ENCODE results near the gene CNRIP1. TPM values are rescaled to one million over a fixed set of nuclear protein-coding genes. Genes with fewer than 3 reads are reported as not detected.

Gene CNRIP1
- total RNA-seq, 1 experiment from 2014 or later, result 1.4 TPM

GRCh38 chr2:68280348-68280747 lies 39.4 kb downstream of the CNRIP1 start (continued):
- TF ChIP-seq PRDM15 (CRISPR knock-in tag; IDR thresholded peaks at IDR 0.05) (no peak), JAZF1 (CRISPR knock-in tag; IDR thresholded peaks at IDR 0.05) (no peak), MAX (CRISPR knock-in tag; IDR thresholded peaks at IDR 0.05) (no peak), E2F4 (CRISPR knock-in tag; IDR thresholded peaks at IDR 0.05; ENCODE audit: borderline replicate concordance, low read depth) (no peak), SMAD3 (CRISPR knock-in tag; IDR thresholded peaks at IDR 0.05; ENCODE audit: borderline replicate concordance) (no peak), HMGA2 (CRISPR knock-in tag; IDR thresholded peaks at IDR 0.05) (no peak), ATF3 (CRISPR knock-in tag; conservative IDR thresholded peaks at IDR 0.05) (no peak), NFATC4 (CRISPR knock-in tag; IDR thresholded peaks at IDR 0.05) (no peak), GABPB1 (CRISPR knock-in tag; IDR thresholded peaks at IDR 0.05) (no peak), ZNF512 (CRISPR knock-in tag; IDR thresholded peaks at IDR 0.05; ENCODE audit: borderline replicate concordance) (no peak)

- Mint-ChIP-seq H3K36me3 (no peaks in the 10 kb centered on the region), H3K27me3 (ENCODE audit: low read depth) (peaks cover 4% of the 10 kb centered on the region), H3K27ac (no peak overlapping the region), H3K4me1 (no peaks in the 10 kb centered on the region), H3K4me3 (no peak overlapping the region), H3K9me3 (no peaks in the 10 kb centered on the region)
- ATAC-seq (no peak), DNase-seq (ENCODE audit: low spot score) (no peak)
- ChIA-PET CTCF (interaction anchor here (1.4 to 2.4 kb wide), 3 partner anchors 14 to 158 kb away, joined by 4 to 7 read pairs (median 6); no protein-coding TSS in a partner anchor), POLR2A (no interaction called here)
- TF ChIP-seq CDX4 (CRISPR knock-in tag; IDR thresholded peaks at IDR 0.05; ENCODE audit: borderline replicate concordance), result no peak
- no peak for TF ChIP-seq CBFB (CRISPR knock-in tag; IDR thresholded peaks at IDR 0.05; ENCODE audit: low read depth)
- TF ChIP-seq SMAD4 (CRISPR knock-in tag; IDR thresholded peaks at IDR 0.05), result no peak
- no peak for TF ChIP-seq ZBTB21 (CRISPR knock-in tag; IDR thresholded peaks at IDR 0.05; ENCODE audit: borderline replicate concordance)
- TF ChIP-seq CTCF (IDR thresholded peaks at IDR 0.05), result no peak
- no peak for TF ChIP-seq PRDM15 (CRISPR knock-in tag; IDR thresholded peaks at IDR 0.05)
- TF ChIP-seq ZNF138 (CRISPR knock-in tag; conservative IDR thresholded peaks at IDR 0.05), result no peak
- TF ChIP-seq ZNF512 (CRISPR knock-in tag; IDR thresholded peaks at IDR 0.05; ENCODE audit: borderline replicate concordance), result no peak
- TF ChIP-seq ATF3 (CRISPR knock-in tag; conservative IDR thresholded peaks at IDR 0.05), result no peak
- TF ChIP-seq ZMAT4 (CRISPR knock-in tag; IDR thresholded peaks at IDR 0.05), result no peak
- TF ChIP-seq ZNF416 (CRISPR knock-in tag; IDR thresholded peaks at IDR 0.05), result no peak
These were observed 40.1 kb downstream of the CNRIP1 start for GRCh38 chr2:68279691-68280090.
